HEK293T (cell line): ENCODE data around the gene DUS2.

Source experiments
- ARNT ChIP-seq: fragments of 450-650 bp; IDR thresholded peaks from 2 replicates; pipeline ENCODE4 v1.6.1; 2017; ENCODE audit warnings: mild to moderate bottlenecking
- BHLHE40 ChIP-seq: fragments of 450-650 bp; IDR thresholded peaks from 2 replicates; pipeline ENCODE4 v1.6.1; 2016; ENCODE audit warnings: mild to moderate bottlenecking, moderate library complexity, borderline replicate concordance
- CTBP1 ChIP-seq: fragments of 450-650 bp; IDR thresholded peaks from 2 replicates; pipeline ENCODE4 v1.6.1; 2016; ENCODE audit warnings: borderline replicate concordance
- ELF4 ChIP-seq: fragments of 450-650 bp; IDR thresholded peaks from 2 replicates; pipeline ENCODE4 v1.6.1; 2017; ENCODE audit warnings: antibody characterized with exemption
- FOXM1 ChIP-seq: fragments of 450-650 bp; IDR thresholded peaks from 2 replicates; pipeline ENCODE4 v1.6.1; 2017; ENCODE audit warnings: mild to moderate bottlenecking, borderline replicate concordance
- NFRKB ChIP-seq: fragments of 450-650 bp; IDR thresholded peaks from 2 replicates; pipeline ENCODE4 v1.6.1; 2016; ENCODE audit warnings: mild to moderate bottlenecking, moderate library complexity
- PKNOX1 ChIP-seq: fragments of 450-650 bp; IDR thresholded peaks from 2 replicates; pipeline ENCODE4 v1.6.1; 2016
- SP1 ChIP-seq: fragments of 450-650 bp; IDR thresholded peaks from 2 replicates; pipeline ENCODE4 v1.6.1; 2017
- SUZ12 ChIP-seq: fragments of 450-650 bp; IDR thresholded peaks from 2 replicates; pipeline ENCODE4 v1.6.1; 2016; ENCODE audit warnings: mild to moderate bottlenecking
- TARDBP ChIP-seq: fragments of 450-650 bp; IDR thresholded peaks from 2 replicates; pipeline ENCODE4 v1.6.1; 2016
- ZNF384 ChIP-seq: fragments of 450-650 bp; IDR thresholded peaks from 2 replicates; pipeline ENCODE4 v1.6.1; 2016

- TF ChIP-seq ZNF384 = no peak
- TF ChIP-seq PKNOX1 = no peak
- no peak for TF ChIP-seq TARDBP
- TF ChIP-seq NFRKB = no peak
- no peak for TF ChIP-seq FOXM1
- TF ChIP-seq BHLHE40 = no peak
- TF ChIP-seq SP1 = no peak
- no peak for TF ChIP-seq ELF4
- TF ChIP-seq CTBP1 = no peak
- no peak for TF ChIP-seq SUZ12
- TF ChIP-seq ARNT = no peak
Observed at GRCh38 chr16:68049449-68049848, 26.4 kb downstream of the DUS2 start.
